ENCODE results near the gene NCOR2.

The NCOR2 gene

GRCh38 chr12:124566997-124567672, at the start of gene NCOR2:
NCOR2 (minus strand) TSS chr12:124567612; CDS start chr12:124495251, 72,361 bp downstream.
- peak; percentile 14 to 66 for DNase-seq (ENCODE audit: low read depth in 2 of 2)

- no peak for DNase-seq (ENCODE audit: low read depth in 2 of 2)
These were observed 49.2 kb upstream of the NCOR2 start for GRCh38 chr12:124616394-124617221.

- no peak for DNase-seq (ENCODE audit: low read depth in 2 of 2)
These were observed 47.3 kb upstream of the NCOR2 start for GRCh38 chr12:124614512-124615292.

DNA sequence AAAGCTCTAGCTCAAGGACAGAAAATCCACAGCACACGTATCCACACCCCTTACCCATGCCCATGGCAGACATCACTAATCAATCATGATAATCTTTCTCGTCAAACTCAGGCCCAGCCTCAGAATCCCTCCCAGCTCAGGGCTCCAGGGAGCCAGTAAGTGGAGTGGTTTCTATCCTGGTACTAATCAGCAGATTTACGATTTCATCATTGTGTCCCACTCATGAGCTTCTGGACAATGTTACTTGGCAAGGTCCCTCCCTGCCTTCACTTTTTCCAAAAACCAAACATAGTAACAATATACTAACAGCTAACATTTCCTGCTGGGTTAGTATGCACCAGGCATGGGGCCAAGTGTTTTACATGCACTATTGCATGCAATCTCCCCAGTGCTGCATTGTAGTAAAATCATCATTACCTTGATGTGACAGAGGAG, 45.8 kb upstream of the NCOR2 start:
- DNase-seq (ENCODE audit: low read depth in 2 of 2) = no peak

- DNase-seq (ENCODE audit: low read depth in 2 of 2) = no peak
These were observed 44.9 kb upstream of the NCOR2 start for GRCh38 chr12:124612410-124612680.

GRCh38 chr12:124611559-124612409, 44.4 kb upstream of the NCOR2 start:
- DNase-seq (ENCODE audit: low read depth in 2 of 2) = no peak

- no peak for DNase-seq (ENCODE audit: low read depth in 2 of 2)
These were observed 43.5 kb upstream of the NCOR2 start for GRCh38 chr12:124610629-124611558.

- no peak for DNase-seq (ENCODE audit: low read depth in 2 of 2)
These were observed 42.7 kb upstream of the NCOR2 start for GRCh38 chr12:124610021-124610612.

- peak; percentile 61 to 67 for DNase-seq (ENCODE audit: low read depth in 2 of 2)
These were observed 41.9 kb upstream of the NCOR2 start for GRCh38 chr12:124609041-124609989.

- DNase-seq (ENCODE audit: low read depth in 2 of 2) = no peak
These were observed 41.0 kb upstream of the NCOR2 start for GRCh38 chr12:124608450-124608870.

- no peak for DNase-seq (ENCODE audit: low read depth in 2 of 2)
These were observed 40.4 kb upstream of the NCOR2 start for GRCh38 chr12:124607681-124608425.

- DNase-seq (ENCODE audit: low read depth in 2 of 2) = no peak
These were observed 38.7 kb upstream of the NCOR2 start for GRCh38 chr12:124605883-124606774.

GRCh38 chr12:124605150-124605882, 37.9 kb upstream of the NCOR2 start:
- DNase-seq (ENCODE audit: low read depth in 2 of 2) = no peak

GRCh38 chr12:124604264-124604680, 36.9 kb upstream of the NCOR2 start:
- no peak for DNase-seq (ENCODE audit: low read depth in 2 of 2)

- no peak for DNase-seq (ENCODE audit: low read depth in 2 of 2)
These were observed 36.4 kb upstream of the NCOR2 start for GRCh38 chr12:124603831-124604251.

DNA sequence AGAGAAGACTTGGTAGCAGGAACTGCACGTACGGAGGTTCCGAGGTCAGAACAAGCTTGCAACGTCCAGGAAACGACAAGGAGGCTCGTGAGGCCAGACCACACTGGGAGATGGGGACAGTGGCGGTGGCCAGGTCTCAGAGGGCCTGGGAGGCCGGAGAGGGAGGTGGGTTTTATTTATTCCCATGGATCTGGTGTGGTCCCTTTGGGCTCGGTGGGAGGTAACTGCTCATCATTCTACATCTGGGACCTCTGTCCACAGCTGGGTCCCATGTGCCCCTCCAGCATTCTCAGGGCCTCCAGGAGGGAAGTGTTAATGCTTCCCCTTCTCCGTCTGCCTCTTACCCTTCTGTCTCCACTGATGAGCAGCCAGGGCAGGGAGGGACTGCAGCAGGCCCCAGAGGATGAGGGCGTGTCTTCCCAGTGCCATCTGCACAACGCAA, 35.7 kb upstream of the NCOR2 start:
- no peak for DNase-seq (ENCODE audit: low read depth in 2 of 2)

All from stimulated activated CD8-positive, alpha-beta memory T cell treated with anti-CD3 and anti-CD28 coated beads, Interleukin-7, amount 100 ng/mL, for 4 hours (primary cell).